B cell (primary cell): ENCODE data around the gene ZNF423.

Experiments
- EZH2 ChIP-seq: IDR thresholded peaks from 2 replicates; pipeline ENCODE4 v1.6.1; 2012; ENCODE audit warnings: borderline replicate concordance, low read depth, mild to moderate bottlenecking, moderate library complexity, low read length; ENCODE audit not compliant: insufficient read depth, poor library complexity, severe bottlenecking
- TF ChIP-seq, protein P1 (sequence below): fragments of 200-600 bp; IDR thresholded peaks from one replicate; pipeline ENCODE4 v1.8.0; 2022; ENCODE audit warnings: antibody characterized with exemption, mild to moderate bottlenecking

DNA sequence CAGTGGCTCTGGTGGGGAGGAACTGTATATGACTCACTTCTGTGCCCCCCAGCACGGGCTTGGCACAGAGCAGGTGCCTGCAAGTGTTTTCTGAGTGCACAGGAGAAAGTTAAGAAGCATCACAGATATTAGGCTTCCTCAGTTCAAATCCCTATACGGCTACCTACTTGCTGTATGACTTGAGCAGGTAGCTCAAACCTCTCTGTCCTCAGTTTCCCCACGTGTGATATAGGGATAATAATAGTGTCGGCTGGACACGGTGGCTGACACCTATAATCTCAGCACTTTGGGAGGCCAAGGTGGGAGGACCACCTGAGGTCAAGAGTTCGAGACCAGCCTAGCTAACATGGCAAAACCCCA lies 386.6 kb downstream of the ZNF423 start:
- TF ChIP-seq, protein P1, sequence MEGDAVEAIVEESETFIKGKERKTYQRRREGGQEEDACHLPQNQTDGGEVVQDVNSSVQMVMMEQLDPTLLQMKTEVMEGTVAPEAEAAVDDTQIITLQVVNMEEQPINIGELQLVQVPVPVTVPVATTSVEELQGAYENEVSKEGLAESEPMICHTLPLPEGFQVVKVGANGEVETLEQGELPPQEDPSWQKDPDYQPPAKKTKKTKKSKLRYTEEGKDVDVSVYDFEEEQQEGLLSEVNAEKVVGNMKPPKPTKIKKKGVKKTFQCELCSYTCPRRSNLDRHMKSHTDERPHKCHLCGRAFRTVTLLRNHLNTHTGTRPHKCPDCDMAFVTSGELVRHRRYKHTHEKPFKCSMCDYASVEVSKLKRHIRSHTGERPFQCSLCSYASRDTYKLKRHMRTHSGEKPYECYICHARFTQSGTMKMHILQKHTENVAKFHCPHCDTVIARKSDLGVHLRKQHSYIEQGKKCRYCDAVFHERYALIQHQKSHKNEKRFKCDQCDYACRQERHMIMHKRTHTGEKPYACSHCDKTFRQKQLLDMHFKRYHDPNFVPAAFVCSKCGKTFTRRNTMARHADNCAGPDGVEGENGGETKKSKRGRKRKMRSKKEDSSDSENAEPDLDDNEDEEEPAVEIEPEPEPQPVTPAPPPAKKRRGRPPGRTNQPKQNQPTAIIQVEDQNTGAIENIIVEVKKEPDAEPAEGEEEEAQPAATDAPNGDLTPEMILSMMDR = no peak
- TF ChIP-seq EZH2 = no peak
